Inflammatory macrophage treated with lipopolysaccharide for 4 hours (primary cell): ENCODE data around the gene ADAMTS17.

Experiments
- DNase-seq: peaks from one replicate; pipeline ENCODE4 v3.0.0-alpha.2; 2020

The ADAMTS17 gene, protein sequence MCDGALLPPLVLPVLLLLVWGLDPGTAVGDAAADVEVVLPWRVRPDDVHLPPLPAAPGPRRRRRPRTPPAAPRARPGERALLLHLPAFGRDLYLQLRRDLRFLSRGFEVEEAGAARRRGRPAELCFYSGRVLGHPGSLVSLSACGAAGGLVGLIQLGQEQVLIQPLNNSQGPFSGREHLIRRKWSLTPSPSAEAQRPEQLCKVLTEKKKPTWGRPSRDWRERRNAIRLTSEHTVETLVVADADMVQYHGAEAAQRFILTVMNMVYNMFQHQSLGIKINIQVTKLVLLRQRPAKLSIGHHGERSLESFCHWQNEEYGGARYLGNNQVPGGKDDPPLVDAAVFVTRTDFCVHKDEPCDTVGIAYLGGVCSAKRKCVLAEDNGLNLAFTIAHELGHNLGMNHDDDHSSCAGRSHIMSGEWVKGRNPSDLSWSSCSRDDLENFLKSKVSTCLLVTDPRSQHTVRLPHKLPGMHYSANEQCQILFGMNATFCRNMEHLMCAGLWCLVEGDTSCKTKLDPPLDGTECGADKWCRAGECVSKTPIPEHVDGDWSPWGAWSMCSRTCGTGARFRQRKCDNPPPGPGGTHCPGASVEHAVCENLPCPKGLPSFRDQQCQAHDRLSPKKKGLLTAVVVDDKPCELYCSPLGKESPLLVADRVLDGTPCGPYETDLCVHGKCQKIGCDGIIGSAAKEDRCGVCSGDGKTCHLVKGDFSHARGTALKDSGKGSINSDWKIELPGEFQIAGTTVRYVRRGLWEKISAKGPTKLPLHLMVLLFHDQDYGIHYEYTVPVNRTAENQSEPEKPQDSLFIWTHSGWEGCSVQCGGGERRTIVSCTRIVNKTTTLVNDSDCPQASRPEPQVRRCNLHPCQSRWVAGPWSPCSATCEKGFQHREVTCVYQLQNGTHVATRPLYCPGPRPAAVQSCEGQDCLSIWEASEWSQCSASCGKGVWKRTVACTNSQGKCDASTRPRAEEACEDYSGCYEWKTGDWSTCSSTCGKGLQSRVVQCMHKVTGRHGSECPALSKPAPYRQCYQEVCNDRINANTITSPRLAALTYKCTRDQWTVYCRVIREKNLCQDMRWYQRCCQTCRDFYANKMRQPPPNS

GRCh38 chr15:100341750-100342560 is at the start of gene ADAMTS17:
Gene ADAMTS17 (minus strand): TSS chr15:100341975. CDS start chr15:100341899, 76 bp downstream.
- DNase-seq = peak; percentile 96

DNA sequence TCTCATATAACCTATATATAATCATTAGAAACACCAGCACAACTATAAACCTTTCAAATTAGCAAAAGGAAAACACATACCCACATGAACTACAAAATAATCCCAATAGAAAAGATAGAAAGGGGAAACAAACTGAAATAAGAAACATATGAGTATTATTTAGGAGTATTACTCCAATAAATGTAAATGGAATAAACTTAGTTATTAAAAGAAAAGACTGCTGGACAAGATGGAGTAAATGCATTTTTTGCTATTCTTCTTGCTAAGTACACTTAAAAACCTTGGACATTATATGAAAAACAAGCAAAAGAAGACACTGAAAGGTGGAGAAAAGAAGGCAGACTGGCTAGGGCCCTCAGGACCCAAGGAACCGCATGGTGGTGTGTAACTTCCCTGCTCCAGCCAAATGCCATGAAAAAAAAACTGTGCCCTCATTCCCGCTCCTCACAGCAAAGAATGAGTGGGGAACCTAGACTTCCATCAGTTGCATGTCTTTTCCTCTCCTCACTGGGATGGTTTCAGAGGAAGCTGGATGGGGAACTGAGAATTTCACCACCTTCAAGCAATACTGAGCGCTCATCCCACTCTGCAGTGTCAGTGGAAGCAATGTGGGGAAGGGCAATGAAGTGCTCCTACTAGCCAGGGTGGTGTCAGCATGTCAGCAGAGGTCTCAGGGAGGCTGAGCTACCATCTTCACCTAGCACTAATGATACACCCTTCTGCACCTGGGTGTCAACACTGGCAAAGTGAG is 43.7 kb upstream of the ADAMTS17 start:
- peak; percentile 59 for DNase-seq

DNA sequence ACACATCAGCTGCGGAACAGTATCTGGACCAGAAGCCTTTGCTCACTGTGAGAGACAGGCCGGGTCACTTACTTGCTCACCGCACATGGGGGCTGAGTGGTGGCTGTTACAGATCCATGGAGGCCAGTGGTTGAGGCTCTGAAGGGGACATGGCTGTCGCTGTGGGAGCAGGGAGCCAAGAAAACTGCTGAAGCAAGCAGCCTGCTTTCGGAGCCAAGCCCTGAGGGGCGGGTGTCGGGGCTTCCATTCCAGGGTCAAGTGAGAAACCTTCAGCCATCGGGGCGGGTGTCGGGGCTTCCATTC is 42.3 kb upstream of the ADAMTS17 start:
- no peak for DNase-seq

DNA sequence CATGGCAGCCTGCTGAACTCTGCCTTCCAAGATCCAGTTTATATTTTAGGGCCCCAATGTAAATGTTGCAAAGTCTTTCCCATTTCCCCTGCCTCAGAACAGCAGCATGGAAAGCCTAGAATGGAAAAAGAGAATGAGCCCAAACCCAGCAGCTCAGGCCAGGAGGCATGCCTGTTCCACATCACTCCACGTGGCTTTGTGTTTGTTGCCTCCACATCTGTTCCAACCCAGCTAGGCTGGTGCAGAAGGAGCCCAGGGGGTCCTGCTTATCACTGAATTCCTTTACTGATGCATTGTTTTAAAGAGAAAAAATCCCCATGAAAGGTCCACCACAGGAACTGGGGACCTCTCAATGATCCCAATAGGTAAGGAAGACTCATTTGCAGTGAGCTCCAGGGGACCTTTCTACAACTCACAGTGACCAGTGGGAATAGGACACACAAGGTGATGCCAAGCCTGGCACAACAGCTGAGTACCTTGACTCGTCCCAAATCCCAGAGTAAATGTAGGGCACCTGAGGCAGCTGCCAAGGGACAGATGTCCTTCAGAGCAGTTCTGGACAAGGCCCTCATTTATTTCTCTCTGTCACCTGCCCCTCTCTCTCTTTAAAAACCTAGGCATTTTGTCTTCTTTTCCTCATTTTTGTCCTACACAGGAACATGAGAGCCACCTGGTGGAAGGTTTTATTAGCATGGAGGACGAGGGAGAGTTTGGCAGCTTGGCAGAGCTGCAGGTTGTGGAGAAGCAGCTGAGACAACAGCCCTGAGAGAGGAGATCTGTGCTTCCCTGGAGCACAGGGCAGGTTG is 41.7 kb upstream of the ADAMTS17 start:
- peak; percentile 26 for DNase-seq

DNA sequence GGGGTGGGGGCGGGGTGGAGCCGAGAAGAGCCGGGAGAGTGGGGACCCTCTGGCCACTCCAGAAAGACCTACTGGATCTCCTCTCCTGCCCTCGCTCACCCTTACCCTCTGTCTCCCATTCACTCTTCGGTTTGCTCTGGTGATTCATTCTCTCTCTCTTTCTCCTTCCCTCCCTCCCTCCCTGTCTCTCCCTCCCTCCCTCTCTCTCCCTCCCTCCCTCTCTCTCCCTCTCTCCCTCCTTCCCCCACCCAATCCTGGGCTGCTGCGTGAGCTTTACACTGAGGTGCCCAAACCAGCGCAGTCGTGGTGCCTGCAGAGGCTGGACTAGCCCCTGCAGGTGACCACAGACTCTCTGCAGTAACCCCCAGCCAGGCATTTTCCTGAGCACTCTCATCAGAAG is 32.2 kb upstream of the ADAMTS17 start:
- no peak for DNase-seq

GRCh38 chr15:100373120-100373896 is 31.5 kb upstream of the ADAMTS17 start:
- no peak for DNase-seq

DNA sequence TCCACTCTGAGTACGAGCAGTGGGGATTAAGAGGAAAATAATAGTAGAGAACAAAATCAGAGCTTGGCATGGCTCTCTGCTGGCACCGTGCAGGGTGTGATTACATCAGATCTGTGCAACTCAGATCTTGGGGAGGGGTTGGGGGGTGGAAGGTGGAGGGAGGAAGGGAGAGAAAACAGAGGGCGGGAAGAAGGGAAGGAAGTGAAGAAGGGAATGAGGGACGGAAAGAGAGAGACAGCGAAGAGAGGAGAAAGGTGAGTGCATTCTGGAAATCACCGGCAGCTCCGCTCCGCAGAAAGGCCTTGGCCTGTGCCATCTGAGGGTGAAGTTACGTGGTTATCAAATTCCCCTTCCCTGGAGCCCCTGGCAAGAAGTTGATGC is 31.0 kb upstream of the ADAMTS17 start:
- no peak for DNase-seq

DNA sequence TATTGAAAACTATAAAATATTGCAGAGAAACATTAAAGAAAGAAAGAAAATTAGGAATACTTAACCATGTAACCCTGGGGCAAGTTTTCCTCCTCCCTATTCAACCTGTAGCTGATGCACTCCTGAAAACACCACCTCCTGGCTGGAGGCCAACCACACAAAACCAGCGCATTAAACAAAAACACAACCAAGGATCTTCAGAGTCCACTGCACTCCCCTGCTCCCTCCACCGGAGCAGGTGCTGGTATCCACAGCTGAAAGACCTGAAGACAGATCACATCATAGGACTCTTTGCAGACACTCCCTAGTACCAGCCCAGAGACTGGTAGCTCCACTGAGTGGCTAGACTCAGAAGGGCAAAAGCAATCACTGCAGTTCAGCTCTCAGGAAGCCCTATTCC is 13.6 kb upstream of the ADAMTS17 start:
- no peak for DNase-seq

GRCh38 chr15:100353449-100353848 is 11.7 kb upstream of the ADAMTS17 start:
- peak; percentile 84 for DNase-seq

GRCh38 chr15:100350434-100351226 is 8.9 kb upstream of the ADAMTS17 start:
- DNase-seq = peak; percentile 83

- DNase-seq = peak; percentile 89
Observed at GRCh38 chr15:100349696-100350433, 8.1 kb upstream of the ADAMTS17 start.

GRCh38 chr15:100349321-100349695 is 7.5 kb upstream of the ADAMTS17 start:
- no peak for DNase-seq

DNA sequence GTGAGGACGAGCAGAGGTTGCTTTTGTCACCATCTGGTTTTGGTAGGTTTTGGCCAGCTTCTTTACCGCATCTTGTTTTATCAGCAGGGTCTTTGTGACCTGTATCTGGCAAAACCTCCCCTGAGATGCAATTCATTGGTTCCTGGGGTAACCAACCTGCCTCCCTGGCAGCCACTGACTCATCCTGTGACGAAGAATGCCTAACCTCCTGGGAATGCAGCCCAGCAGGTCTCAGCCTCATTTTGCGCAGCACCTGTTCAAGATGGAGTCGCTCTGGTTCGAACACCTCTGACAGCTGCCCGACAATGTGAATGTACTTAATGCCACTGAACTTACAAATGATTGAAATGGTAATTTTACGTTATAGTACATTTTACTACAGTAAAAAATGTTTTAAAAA is 6.8 kb upstream of the ADAMTS17 start:
- DNase-seq = no peak

DNA sequence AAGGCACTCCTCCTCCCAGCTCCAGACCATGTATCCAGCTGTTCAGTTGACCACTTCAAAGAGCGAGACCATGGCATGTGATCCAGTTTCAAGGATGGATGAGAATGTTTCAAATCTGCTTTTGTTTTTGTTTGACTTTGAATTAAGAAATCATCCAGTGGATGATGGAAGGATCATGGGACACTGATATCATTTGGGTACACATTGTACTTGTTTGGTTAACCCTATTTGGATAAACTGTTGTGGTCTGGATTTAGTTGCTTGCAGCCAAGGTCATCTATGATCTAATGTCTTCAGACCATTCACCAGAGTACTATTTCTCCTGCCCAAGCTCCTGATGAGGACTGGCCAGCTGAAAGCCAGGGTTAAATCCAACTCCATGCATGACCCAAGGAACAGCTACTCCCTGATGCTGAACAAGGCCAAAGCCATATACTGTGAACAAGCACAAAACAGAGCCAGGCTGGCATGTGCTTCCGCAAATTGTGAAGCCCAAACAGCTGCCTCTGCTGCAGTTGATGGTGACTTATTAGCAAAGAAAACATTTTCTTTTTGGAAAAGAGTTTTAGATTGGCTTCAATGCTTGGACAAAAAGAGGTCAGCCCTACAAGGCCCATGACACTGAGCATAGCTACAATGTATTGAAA is 5.2 kb upstream of the ADAMTS17 start:
- peak; percentile 19 for DNase-seq

- DNase-seq = no peak
Observed at GRCh38 chr15:100345438-100345837, 3.7 kb upstream of the ADAMTS17 start.

DNA sequence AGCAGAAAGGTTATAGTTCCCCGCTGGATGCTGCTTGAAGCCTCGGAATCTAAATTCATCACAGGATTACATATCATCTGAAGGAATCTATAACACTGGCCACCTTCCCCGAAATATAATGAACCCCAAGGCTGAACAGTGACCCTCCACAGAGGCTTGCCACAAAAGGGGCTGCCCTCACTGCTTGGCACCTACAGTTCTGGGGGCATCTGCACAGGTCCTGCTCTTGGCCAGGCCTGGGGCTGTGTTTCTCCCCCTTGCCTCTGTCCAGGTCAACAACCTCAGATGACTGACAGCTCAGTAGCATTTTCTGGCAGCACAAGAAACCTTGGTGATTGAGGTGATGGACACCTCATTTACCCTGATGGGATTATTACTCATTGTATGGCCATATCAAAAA is 1.5 kb upstream of the ADAMTS17 start:
- DNase-seq = no peak

DNA sequence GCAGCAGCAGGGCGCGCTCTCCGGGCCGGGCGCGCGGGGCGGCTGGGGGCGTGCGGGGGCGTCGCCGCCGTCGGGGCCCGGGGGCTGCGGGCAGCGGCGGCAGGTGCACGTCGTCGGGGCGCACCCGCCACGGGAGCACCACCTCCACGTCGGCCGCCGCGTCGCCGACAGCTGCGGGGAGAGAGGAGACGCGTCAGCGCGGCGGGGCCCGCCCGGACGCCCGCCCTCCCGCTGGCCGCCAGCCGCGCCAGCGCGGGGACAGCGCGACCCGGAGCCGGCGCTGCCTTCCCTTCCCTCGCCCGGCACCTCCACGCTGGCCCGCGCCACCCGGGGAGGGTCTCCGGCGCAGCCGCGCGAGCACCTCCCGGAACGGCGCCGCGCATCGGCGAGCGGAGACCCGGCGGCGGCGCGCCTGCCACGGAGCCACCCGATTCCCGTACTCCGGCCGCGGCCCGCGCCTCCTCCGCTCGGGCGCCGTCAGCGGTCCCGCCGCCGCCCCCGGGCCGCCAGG is 481 bp downstream of the ADAMTS17 start:
- DNase-seq = no peak

DNA sequence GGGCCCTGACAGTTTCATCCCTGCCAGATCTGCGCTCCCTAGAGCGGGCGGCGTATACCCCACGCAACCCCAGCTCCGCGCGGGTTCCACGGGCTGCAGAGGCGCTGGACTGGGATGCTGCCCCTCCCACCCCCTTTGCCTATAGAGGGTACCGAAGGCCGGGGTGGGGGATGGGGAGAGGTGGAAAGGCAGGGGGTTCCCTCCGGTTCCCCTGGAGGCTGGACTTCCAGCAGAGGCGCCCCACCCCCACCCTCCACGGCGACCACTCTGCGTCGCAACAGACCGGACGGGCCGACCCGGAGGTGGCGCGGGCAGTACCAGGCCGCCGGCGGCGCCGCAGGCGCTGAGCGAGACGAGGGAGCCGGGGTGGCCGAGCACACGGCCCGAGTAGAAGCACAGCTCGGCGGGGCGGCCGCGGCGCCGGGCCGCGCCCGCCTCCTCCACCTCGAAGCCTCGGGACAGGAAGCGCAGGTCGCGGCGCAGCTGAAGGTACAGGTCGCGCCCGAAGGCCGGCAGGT is 995 bp downstream of the ADAMTS17 start:
- no peak for DNase-seq
